NCI-H1048 (cell line): ENCODE data around the gene DUSP23.

Experiments
- DNase-seq: peaks from one replicate; lab custom pipeline; 2025; lab: John Stamatoyannopoulos, UW

DUSP23 gene

GRCh38 chr1:159780583-159781582, at the start of gene DUSP23:
Gene DUSP23, plus strand, starts transcription at chr1:159780962. Its CDS starts 139 bp downstream, at chr1:159781101.
- no peak for DNase-seq

- DNase-seq: no peak
Observed at GRCh38 chr1:159737238-159737916, 43.4 kb upstream of the DUSP23 start.

GRCh38 chr1:159743651-159744410, 36.9 kb upstream of the DUSP23 start:
- DNase-seq: no peak

- DNase-seq: no peak
Observed at GRCh38 chr1:159746666-159747065, 34.1 kb upstream of the DUSP23 start.

GRCh38 chr1:159748370-159748769, 32.4 kb upstream of the DUSP23 start:
- DNase-seq: no peak

GRCh38 chr1:159749630-159750029, 31.1 kb upstream of the DUSP23 start:
- no peak for DNase-seq

- no peak for DNase-seq
Observed at GRCh38 chr1:159750621-159751020, 30.1 kb upstream of the DUSP23 start.

- DNase-seq: no peak
Observed at GRCh38 chr1:159751031-159751430, 29.7 kb upstream of the DUSP23 start.

- DNase-seq: no peak
Observed at GRCh38 chr1:159752135-159752580, 28.6 kb upstream of the DUSP23 start.

GRCh38 chr1:159753386-159753785, 27.4 kb upstream of the DUSP23 start:
- DNase-seq: no peak

- no peak for DNase-seq
Observed at GRCh38 chr1:159755451-159756007, 25.2 kb upstream of the DUSP23 start.

- DNase-seq: no peak
Observed at GRCh38 chr1:159756397-159756796, 24.4 kb upstream of the DUSP23 start.

- DNase-seq: no peak
Observed at GRCh38 chr1:159763686-159764085, 17.1 kb upstream of the DUSP23 start.

GRCh38 chr1:159765806-159766205, 15.0 kb upstream of the DUSP23 start:
- no peak for DNase-seq

- DNase-seq: no peak
Observed at GRCh38 chr1:159771127-159771895, 9.5 kb upstream of the DUSP23 start.

GRCh38 chr1:159774465-159774864, 6.3 kb upstream of the DUSP23 start:
- no peak for DNase-seq

- no peak for DNase-seq
Observed at GRCh38 chr1:159775716-159776115, 5.0 kb upstream of the DUSP23 start.

GRCh38 chr1:159778266-159778665, 2.5 kb upstream of the DUSP23 start:
- DNase-seq: no peak

GRCh38 chr1:159779403-159779851, 1.3 kb upstream of the DUSP23 start:
- peak; percentile 86 for DNase-seq

- DNase-seq: no peak
Observed at GRCh38 chr1:159781992-159782391, 1.2 kb downstream of the DUSP23 start.

GRCh38 chr1:159783724-159784123, 3.0 kb downstream of the DUSP23 start:
- DNase-seq: no peak
